ENCODE results near the gene SLC44A4. TPM values are rescaled to one million over a fixed set of nuclear protein-coding genes. Genes with fewer than 3 reads are reported as not detected.
A peak's percentile ranks its signal among the peaks of the same experiment; 100 is the strongest.

SLC44A4 gene
- total and polyA plus RNA-seq, 5 donors = 0.05 TPM; not detected in 4

DNA sequence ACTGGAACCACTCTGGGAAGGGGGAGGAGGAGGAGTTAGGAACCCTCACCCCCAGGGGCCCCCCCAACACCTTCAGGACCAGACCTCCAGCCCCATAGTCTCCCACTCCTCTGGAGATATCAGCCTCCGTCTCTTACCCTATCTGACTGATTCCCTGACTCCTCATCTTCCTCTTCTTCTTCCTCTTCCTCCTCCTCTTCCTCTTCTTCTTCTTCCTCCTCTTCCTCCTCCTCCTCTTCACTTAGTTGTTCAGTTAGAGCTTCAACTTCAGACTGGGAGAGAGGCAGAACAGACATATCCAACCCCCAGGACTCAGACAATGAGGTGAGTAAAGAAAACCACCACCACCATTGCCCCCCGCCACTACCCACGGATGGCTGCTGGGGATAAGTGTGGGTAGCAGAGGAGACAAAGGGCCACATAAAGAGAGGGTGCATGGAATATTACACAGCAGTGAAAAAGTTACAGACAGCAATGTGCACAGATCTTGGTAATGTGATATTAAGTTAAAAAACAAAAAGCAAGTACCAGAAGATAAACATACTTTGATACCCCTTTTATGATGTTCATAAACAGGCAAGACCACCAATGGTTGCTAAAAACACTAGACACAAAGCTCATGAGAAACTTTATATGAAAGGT lies 10.7 kb upstream of the SLC44A4 start:
- ATAC-seq (no peak), DNase-seq (no peak)
- 94% methylated on average over 3 of the region's 3 CpGs for WGBS

DNA sequence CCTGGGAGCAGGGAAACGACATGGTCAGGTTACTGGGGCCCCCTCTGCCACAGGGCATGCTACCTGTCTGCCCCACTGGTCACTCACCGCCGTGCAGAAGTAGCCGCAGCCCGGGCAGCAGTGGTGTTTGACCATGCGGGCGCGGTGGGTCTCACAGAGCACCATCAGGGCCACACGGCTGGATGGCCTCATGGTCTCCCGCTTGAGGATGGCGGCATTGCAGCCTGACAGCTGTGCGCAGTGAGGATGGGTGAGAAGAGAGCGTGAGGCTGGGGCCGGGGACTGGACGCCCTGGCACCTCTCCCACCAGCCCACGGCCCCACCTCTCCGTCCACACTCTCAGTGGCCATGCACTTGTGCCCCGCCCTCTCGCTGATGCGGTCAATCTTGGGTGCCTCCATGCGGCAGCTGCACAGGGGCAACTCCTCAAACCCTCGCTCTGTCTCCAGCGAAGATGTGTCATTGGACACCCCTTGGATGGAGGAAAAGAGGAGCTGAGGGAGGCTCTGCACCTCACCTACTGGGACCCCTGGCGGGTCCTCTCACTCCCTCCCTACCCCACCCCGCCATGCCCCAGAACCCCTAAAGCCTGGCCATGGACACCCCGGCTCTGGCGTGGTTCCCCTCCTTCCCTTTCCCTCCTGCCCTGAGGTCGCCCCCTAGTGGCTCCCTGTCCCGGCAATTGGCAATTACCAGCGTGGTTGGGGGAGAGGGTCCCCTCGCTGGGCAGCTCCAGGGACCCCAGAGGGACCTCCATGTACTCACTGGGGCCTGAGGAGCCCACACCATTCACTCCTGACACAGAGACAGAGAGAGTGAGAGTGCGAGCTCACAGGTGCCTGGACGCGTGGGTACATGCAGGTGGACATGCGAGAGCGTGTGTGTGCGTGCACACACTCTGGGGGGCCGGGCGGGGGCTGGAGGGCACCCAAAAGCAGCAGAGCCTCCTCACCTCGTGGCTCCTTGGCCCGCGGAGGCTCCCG lies 9.8 kb upstream of the SLC44A4 start:
- Histone ChIP-seq H3K4me1 (ENCODE audit: control insufficient read depth, insufficient read depth, low read length) (no peaks in the 10 kb centered on the region), H3K9me3 (ENCODE audit: control insufficient read depth, low read length) (no peaks in the 10 kb centered on the region), H3K27ac (ENCODE audit: low read length) (no peak overlapping the region), H3K27me3 (ENCODE audit: control insufficient read depth, insufficient read depth) (no peaks in the 10 kb centered on the region), H3K4me3 (ENCODE audit: low read length) (no peak overlapping the region)
- WGBS = 85% methylated on average over 43 of the region's 43 CpGs
- peak; percentile 17 to 23 for ATAC-seq
- intact Hi-C loops (cut with DNase I) = no loop called here
- DNase-seq = peak in 2 of 3 donors; percentile 76 to 78

More for the DNA sequence above, 10.7 kb upstream of the SLC44A4 start:
- Histone ChIP-seq H3K4me3 (ENCODE audit: low read length) (no peak overlapping the region), H3K27ac (ENCODE audit: low read length) (no peak overlapping the region), H3K4me1 (ENCODE audit: control insufficient read depth, insufficient read depth, low read length) (no peaks in the 10 kb centered on the region), H3K27me3 (ENCODE audit: control insufficient read depth, insufficient read depth) (no peaks in the 10 kb centered on the region), H3K9me3 (ENCODE audit: control insufficient read depth, low read length) (no peaks in the 10 kb centered on the region)
- intact Hi-C loops (cut with DNase I) = no loop called here

- H3K27ac ChIP-seq (ENCODE audit: low read length) = no peak overlapping the region
- no peak for DNase-seq
- no peaks in the 10 kb centered on the region for H3K9me3 ChIP-seq (ENCODE audit: control insufficient read depth, low read length)
- H3K27me3 ChIP-seq (ENCODE audit: control insufficient read depth, insufficient read depth) = no peaks in the 10 kb centered on the region
- H3K4me3 ChIP-seq (ENCODE audit: low read length) = no peak overlapping the region
- no peak for ATAC-seq
- WGBS = 89% methylated on average over 19 of the region's 19 CpGs
- H3K4me1 ChIP-seq (ENCODE audit: control insufficient read depth, insufficient read depth, low read length) = no peaks in the 10 kb centered on the region
- intact Hi-C loops (cut with DNase I) = no loop called here
These were observed 8.6 kb upstream of the SLC44A4 start for GRCh38 chr6:31887173-31888007.

- Histone ChIP-seq H3K27ac (ENCODE audit: low read length) (no peak overlapping the region), H3K4me3 (ENCODE audit: low read length) (no peak overlapping the region), H3K4me1 (ENCODE audit: control insufficient read depth, insufficient read depth, low read length) (no peaks in the 10 kb centered on the region), H3K27me3 (ENCODE audit: control insufficient read depth, insufficient read depth) (no peaks in the 10 kb centered on the region), H3K9me3 (ENCODE audit: control insufficient read depth, low read length) (no peaks in the 10 kb centered on the region)
- intact Hi-C loops (cut with DNase I) = no loop called here
- 93% methylated on average over 18 of the region's 18 CpGs for WGBS
- DNase-seq (peak in 2 of 3 donors; percentile 40 to 56), ATAC-seq (no peak)
These were observed 7.8 kb upstream of the SLC44A4 start for GRCh38 chr6:31886541-31886991.

- intact Hi-C loops (cut with DNase I) = no loop called here
- H3K27ac ChIP-seq (ENCODE audit: low read length) = no peak overlapping the region
- no peaks in the 10 kb centered on the region for H3K4me1 ChIP-seq (ENCODE audit: control insufficient read depth, insufficient read depth, low read length)
- H3K27me3 ChIP-seq (ENCODE audit: control insufficient read depth, insufficient read depth) = no peaks in the 10 kb centered on the region
- ATAC-seq = no peak
- H3K4me3 ChIP-seq (ENCODE audit: low read length) = no peak overlapping the region
- WGBS = 94% methylated on average over 22 of the region's 22 CpGs
- H3K9me3 ChIP-seq (ENCODE audit: control insufficient read depth, low read length) = no peaks in the 10 kb centered on the region
- peak in 2 of 3 donors; percentile 27 to 39 for DNase-seq
These were observed 5.8 kb upstream of the SLC44A4 start for GRCh38 chr6:31884528-31885035.

GRCh38 chr6:31883676-31884075 lies 4.9 kb upstream of the SLC44A4 start:
- Histone ChIP-seq H3K4me1 (ENCODE audit: control insufficient read depth, insufficient read depth, low read length) (no peaks in the 10 kb centered on the region), H3K27ac (ENCODE audit: low read length) (no peak overlapping the region), H3K4me3 (ENCODE audit: low read length) (no peak overlapping the region), H3K9me3 (ENCODE audit: control insufficient read depth, low read length) (no peaks in the 10 kb centered on the region), H3K27me3 (ENCODE audit: control insufficient read depth, insufficient read depth) (no peaks in the 10 kb centered on the region)
- ATAC-seq = no peak
- intact Hi-C loops (cut with DNase I) = no loop called here
- peak in 1 of 3 donors; percentile 12 for DNase-seq
- WGBS = 93% methylated on average over 12 of the region's 12 CpGs

DNA sequence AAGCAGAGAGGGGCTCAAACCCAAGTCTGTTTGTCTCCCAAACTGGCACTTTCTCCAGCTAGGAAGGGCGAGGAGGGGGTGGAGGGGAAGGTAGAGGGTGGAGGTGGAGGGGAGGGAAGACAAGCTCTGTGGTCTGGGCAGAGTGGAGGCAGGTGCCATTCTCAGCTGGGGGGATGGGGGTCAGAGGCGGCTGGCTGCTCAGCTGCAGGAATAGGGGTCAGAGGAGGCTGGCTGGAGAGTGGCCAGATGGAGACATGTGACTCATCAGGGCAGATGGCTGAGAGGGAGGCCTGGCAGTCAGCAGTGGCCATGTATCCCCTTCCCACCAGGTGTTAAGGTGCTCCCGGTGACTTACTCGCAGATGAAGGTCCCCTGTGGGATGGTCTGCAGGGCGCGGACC lies 3.5 kb upstream of the SLC44A4 start:
- no peak for ATAC-seq
- intact Hi-C loops (cut with DNase I) = no loop called here
- Histone ChIP-seq H3K27ac (ENCODE audit: low read length) (no peak overlapping the region), H3K27me3 (ENCODE audit: control insufficient read depth, insufficient read depth) (no peaks in the 10 kb centered on the region), H3K9me3 (ENCODE audit: control insufficient read depth, low read length) (no peaks in the 10 kb centered on the region), H3K4me3 (ENCODE audit: low read length) (no peak overlapping the region), H3K4me1 (ENCODE audit: control insufficient read depth, insufficient read depth, low read length) (no peaks in the 10 kb centered on the region)
- 81% methylated on average over 6 of the region's 6 CpGs for WGBS
- DNase-seq = peak in 1 of 3 donors; percentile 46

DNA sequence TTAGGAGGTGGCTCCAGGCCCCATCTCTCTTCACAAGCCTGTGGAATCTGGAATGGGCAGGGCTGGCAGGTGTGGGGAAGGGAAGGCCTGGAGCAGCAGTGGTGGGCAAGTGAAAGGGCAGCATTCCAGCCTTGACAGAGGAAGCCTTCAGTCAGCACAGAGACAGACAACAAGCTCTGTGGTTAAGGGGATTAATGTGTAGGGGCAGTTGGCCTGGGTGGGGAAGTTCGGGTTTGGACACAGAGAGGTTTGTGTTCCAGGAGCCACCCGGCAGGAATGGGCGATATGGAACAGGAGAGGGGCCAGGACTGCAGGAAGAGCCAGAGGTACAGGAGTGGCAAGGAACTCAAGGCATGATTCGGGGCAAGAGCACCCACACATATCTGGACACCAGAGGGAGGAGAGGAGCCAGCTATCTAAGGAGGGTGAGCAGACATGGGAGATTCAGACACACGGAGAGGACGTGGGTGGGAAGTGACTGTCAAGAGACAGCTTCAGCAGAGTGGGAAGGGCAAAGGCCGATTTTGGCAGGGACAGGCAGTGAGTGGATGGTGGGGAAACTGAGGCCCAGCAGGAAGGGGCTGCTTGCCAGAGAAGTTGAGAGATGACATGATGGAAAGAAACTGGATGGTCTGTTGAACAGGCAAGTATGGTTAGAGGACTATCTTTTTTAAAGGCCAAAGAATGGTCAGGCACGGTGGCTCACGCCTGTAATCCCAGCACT lies 2.5 kb upstream of the SLC44A4 start:
- ATAC-seq (no peak), DNase-seq (peak in 2 of 3 donors; percentile 29 to 31)
- Histone ChIP-seq H3K27me3 (ENCODE audit: control insufficient read depth, insufficient read depth) (no peaks in the 10 kb centered on the region), H3K9me3 (ENCODE audit: control insufficient read depth, low read length) (no peaks in the 10 kb centered on the region), H3K4me3 (ENCODE audit: low read length) (no peak overlapping the region), H3K27ac (ENCODE audit: low read length) (no peak overlapping the region), H3K4me1 (ENCODE audit: control insufficient read depth, insufficient read depth, low read length) (no peaks in the 10 kb centered on the region)
- WGBS = 80% methylated on average over 9 of the region's 9 CpGs
- intact Hi-C loops (cut with DNase I) = no loop called here

GRCh38 chr6:31880616-31881015 lies 1.8 kb upstream of the SLC44A4 start:
- no peaks in the 10 kb centered on the region for H3K27me3 ChIP-seq (ENCODE audit: control insufficient read depth, insufficient read depth)
- no peak overlapping the region for H3K4me3 ChIP-seq (ENCODE audit: low read length)
- H3K9me3 ChIP-seq (ENCODE audit: control insufficient read depth, low read length) = no peaks in the 10 kb centered on the region
- intact Hi-C loops (cut with DNase I) = no loop called here
- H3K4me1 ChIP-seq (ENCODE audit: control insufficient read depth, insufficient read depth, low read length) = no peaks in the 10 kb centered on the region
- no peak for DNase-seq
- WGBS = 90% methylated on average over 10 of the region's 10 CpGs
- ATAC-seq = no peak
- H3K27ac ChIP-seq (ENCODE audit: low read length) = no peak overlapping the region

- intact Hi-C loops (cut with DNase I) = no loop called here
- DNase-seq (peak in 1 of 3 donors; percentile 75), ATAC-seq (no peak)
- H3K4me1 ChIP-seq (ENCODE audit: control insufficient read depth, insufficient read depth, low read length) = no peaks in the 10 kb centered on the region
- H3K4me3 ChIP-seq (ENCODE audit: low read length) = no peak overlapping the region
- no peak overlapping the region for H3K27ac ChIP-seq (ENCODE audit: low read length)
- H3K9me3 ChIP-seq (ENCODE audit: control insufficient read depth, low read length) = no peaks in the 10 kb centered on the region
- no peaks in the 10 kb centered on the region for H3K27me3 ChIP-seq (ENCODE audit: control insufficient read depth, insufficient read depth)
- WGBS = 64% methylated on average over 10 of the region's 10 CpGs
These were observed 1.1 kb upstream of the SLC44A4 start for GRCh38 chr6:31879901-31880300.

Data from right cardiac atrium (tissue), 5 donors.